K562 (cell line): Measurements from ENCODE around the gene RACGAP1. TPM values are rescaled to one million over a fixed set of nuclear protein-coding genes. Genes with fewer than 3 reads are reported as not detected.
A peak's percentile ranks its signal among the peaks of the same experiment; 100 is the strongest.

ENCODE experiments used
- CGGBP1 ChIP-seq: fragments of 250-450 bp; sonication (Bioruptor Pico); IDR thresholded peaks from 2 replicates; pipeline ENCODE4 v1.9.0; 2021; ENCODE audit warnings: mild to moderate bottlenecking
- CTBP1 ChIP-seq: fragments of 450-650 bp; IDR thresholded peaks from 2 replicates; pipeline ENCODE4 v1.6.1; 2016; ENCODE audit warnings: borderline replicate concordance
- FOXK1 ChIP-seq: sonication (generic); formaldehyde crosslinking; IDR thresholded peaks from 2 replicates; pipeline ENCODE4 v1.8.0; 2022; ENCODE audit warnings: missing genetic modification reagents, mild to moderate bottlenecking, borderline replicate concordance
- GABPA ChIP-seq: fragments of 200-800 bp; sonication (Bioruptor generic); conservative IDR thresholded peaks from 2 replicates; pipeline ENCODE4 v1.6.1; 2016; ENCODE audit warnings: low read depth, missing genetic modification characterization, missing compliant biosample characterization
- KDM4B ChIP-seq, 2 experiments: fragments of 450-650 bp in 1 of 2; sonication (generic) in 1 of 2; IDR thresholded peaks; 2 replicates each; pipeline ENCODE4 v1.6.1; 2016 to 2017; ENCODE audit warnings: borderline replicate concordance in 2 of 2, antibody characterized with exemption in 1 of 2, low read depth in 1 of 2, mild to moderate bottlenecking in 1 of 2
- MITF ChIP-seq: IDR thresholded peaks from 2 replicates; pipeline ENCODE4 v1.6.1; 2014; ENCODE audit warnings: antibody characterized with exemption
- MNT ChIP-seq, 2 experiments: fragments of 450-650 bp; conservative IDR thresholded peaks; 2 replicates each; pipeline ENCODE4 v1.6.1; 2017; ENCODE audit warnings: mild to moderate bottlenecking in 2 of 2, moderate library complexity in 2 of 2
- MTA2 ChIP-seq: fragments of 450-650 bp; IDR thresholded peaks from 2 replicates; pipeline ENCODE4 v1.6.1; 2016; ENCODE audit warnings: low read depth
- MXI1 ChIP-seq: IDR thresholded peaks from 2 replicates; pipeline ENCODE4 v1.6.1; 2011; ENCODE audit warnings: low read depth, mild to moderate bottlenecking, improper control_type of control experiment, low read length
- NFIC ChIP-seq: fragments of 450-650 bp; IDR thresholded peaks from 2 replicates; pipeline ENCODE4 v1.6.1; 2017; ENCODE audit warnings: mild to moderate bottlenecking, inconsistent platforms
- PML ChIP-seq: IDR thresholded peaks from 2 replicates; pipeline ENCODE4 v1.6.1; 2012; ENCODE audit warnings: low read length, inconsistent platforms
- PTBP1 ChIP-seq: fragments of 200-400 bp; formaldehyde crosslinking; IDR thresholded peaks from 2 replicates; pipeline ENCODE4 v1.6.1; 2017; ENCODE audit warnings: low read depth, low read length
- PTRF ChIP-seq: fragments of 450-650 bp; IDR thresholded peaks from 2 replicates; pipeline ENCODE4 v1.6.1; 2016; ENCODE audit warnings: mild to moderate bottlenecking, missing genetic modification characterization, missing compliant biosample characterization
- RAD51 ChIP-seq: fragments of 450-650 bp; IDR thresholded peaks from 2 replicates; pipeline ENCODE4 v1.7.1; 2016; ENCODE audit warnings: low read depth, mild to moderate bottlenecking, borderline replicate concordance
- RBM15 ChIP-seq: fragments of 200-400 bp; formaldehyde crosslinking; IDR thresholded peaks from 2 replicates; pipeline ENCODE4 v1.6.1; 2018; ENCODE audit warnings: mild to moderate bottlenecking, low read length, moderate library complexity; ENCODE audit not compliant: insufficient read depth
- RBM34 ChIP-seq: fragments of 200-400 bp; formaldehyde crosslinking; IDR thresholded peaks from 2 replicates; pipeline ENCODE4 v1.6.1; 2018; ENCODE audit warnings: low read length, borderline replicate concordance; ENCODE audit not compliant: insufficient read depth
- TBL1XR1 ChIP-seq, 2 experiments: IDR thresholded peaks; 2 replicates each; pipeline ENCODE4 v1.6.1; 2012; ENCODE audit warnings: improper control_type of control experiment in 2 of 2, low read length in 2 of 2, mild to moderate bottlenecking in 1 of 2
- TCF7 ChIP-seq: sonication (generic); IDR thresholded peaks from 2 replicates; pipeline ENCODE4 v1.6.1; 2016; ENCODE audit warnings: antibody characterized with exemption, borderline replicate concordance
- ZBTB12 ChIP-seq: fragments of 250-450 bp; sonication (Bioruptor Pico); IDR thresholded peaks from 2 replicates; pipeline ENCODE4 v1.4.0; 2020
- ZBTB43 ChIP-seq: sonication (generic); formaldehyde crosslinking; IDR thresholded peaks from 2 replicates; pipeline ENCODE4 v1.8.0; 2023; ENCODE audit warnings: mild to moderate bottlenecking, missing genetic modification reagents
- ZNF263 ChIP-seq: sonication (generic); formaldehyde crosslinking; IDR thresholded peaks from 2 replicates; pipeline ENCODE4 v1.8.0; 2022; ENCODE audit warnings: mild to moderate bottlenecking, missing genetic modification reagents, borderline replicate concordance
- polyA plus RNA-seq, 8 experiments: library from polyadenylated mRNA; depleted of rRNA in 4 of 8; stranded (reverse) in 5 of 8; unstranded in 3 of 8; fragments of >200 nt; fragmentation: Nextera tagmentation in 2 of 8; fragmentation: Illumina TruSeq in 1 of 8; extraction: Ambion mirVana in 2 of 8; extraction: Trizol in 1 of 8; gene quantifications; 2 replicates each; pipeline versions ENCODE4 v1.2.1 to v1.2.3, GENCODE V29; 2011 to 2014; ENCODE audit warnings: inconsistent platforms in 1 of 8, missing spikeins in 1 of 8
- total RNA-seq, 7 experiments: library from RNA; depleted of rRNA in 6 of 7; stranded (reverse); fragments of >200 nt in 6 of 7; fragmentation: Illumina TruSeq in 2 of 7; extraction: Trizol in 2 of 7; gene quantifications; 2 replicates each; pipeline versions ENCODE4 v1.2.1 to v1.2.3, GENCODE V29; 2011 to 2021; ENCODE audit warnings: low replicate concordance in 1 of 7

The RACGAP1 gene
- total and polyA plus RNA-seq, 9 of the 15 experiments (the other 6 are each of a cell fraction or from before 2014, with no cell fraction given): 56.4 to 92.9 (median 71.8) TPM

- TF ChIP-seq KDM4B (IDR thresholded peaks at IDR 0.05; ENCODE audit: borderline replicate concordance in 2 of 2, low read depth in 1 of 2) (no peak), ZNF263 (CRISPR knock-in tag) (peak; percentile 46; the same call in 1 of the 2 replicates), ZBTB12 (CRISPR knock-in tag) (no peak), GABPA (tag) (peak; percentile 60), CGGBP1 (CRISPR knock-in tag) (peak; percentile 58; the same call in 1 of the 2 replicates), MXI1 (peak; percentile 66; the same call in 1 of the 2 replicates), TBL1XR1 (IDR thresholded peaks at IDR 0.05; ENCODE audit: low read length in 2 of 2) (peak; percentile 92 to 95), TCF7 (peak; percentile 64; the same call in 1 of the 2 replicates), CTBP1 (peak; percentile 34; the same call in 1 of the 2 replicates), PML (peak; percentile 97), ZBTB43 (no peak), RAD51 (no peak), PTRF (tag) (no peak), MNT (conservative IDR thresholded peaks at IDR 0.05) (peak; percentile 14 to 67; a peak in 3 of 4 replicates), PTBP1 (no peak), RBM34 (no peak), MTA2 (peak; percentile 95), NFIC (peak; percentile 95), FOXK1 (no peak), MITF (no peak), RBM15 (no peak)
These were observed 25.3 kb upstream of the RACGAP1 start (continued) for GRCh38 chr12:50050410-50051098.
